HG03439 (cell line): ENCODE results near the gene TMC4.

Source experiments
- ATAC-seq: cut with Tn5 transposase; IDR thresholded peaks from one replicate; pipeline ENCODE4 v1.9.1; 2021; ENCODE audit warnings: mild to moderate bottlenecking, moderate library complexity; ENCODE audit not compliant: unreplicated experiment

Gene TMC4

DNA sequence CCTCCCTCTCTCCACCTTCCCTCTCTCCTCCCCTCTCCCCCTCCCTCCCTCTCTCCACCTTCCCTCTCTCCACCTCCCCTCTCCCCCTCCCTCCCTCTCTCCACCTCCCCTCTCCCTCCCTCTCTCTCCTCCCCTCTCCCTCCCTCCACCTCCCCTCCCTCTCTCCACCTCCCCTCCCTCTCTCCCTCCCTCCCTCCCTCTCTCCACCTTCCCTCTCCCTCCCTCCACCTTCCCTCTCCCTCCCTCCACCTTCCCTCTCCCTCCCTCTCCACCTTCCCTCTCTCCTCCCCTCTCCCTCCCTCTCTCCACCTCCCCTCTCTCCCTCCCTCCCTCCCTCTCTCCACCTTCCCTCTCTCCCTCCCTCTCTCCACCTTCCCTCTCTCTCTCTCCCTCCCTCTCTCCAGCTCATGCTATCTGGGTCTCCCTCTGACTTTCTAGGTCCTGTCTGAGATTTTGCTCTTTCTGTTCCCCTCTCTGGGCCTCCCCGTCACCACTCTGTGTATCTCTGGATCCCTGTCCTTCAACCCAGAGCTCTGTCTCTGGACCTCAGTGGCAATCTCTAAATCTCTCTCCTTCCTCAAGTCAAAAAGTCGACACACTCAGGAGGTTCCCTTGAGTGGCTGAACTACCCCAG lies 38.9 kb downstream of the TMC4 start:
- ATAC-seq, result no peak

DNA sequence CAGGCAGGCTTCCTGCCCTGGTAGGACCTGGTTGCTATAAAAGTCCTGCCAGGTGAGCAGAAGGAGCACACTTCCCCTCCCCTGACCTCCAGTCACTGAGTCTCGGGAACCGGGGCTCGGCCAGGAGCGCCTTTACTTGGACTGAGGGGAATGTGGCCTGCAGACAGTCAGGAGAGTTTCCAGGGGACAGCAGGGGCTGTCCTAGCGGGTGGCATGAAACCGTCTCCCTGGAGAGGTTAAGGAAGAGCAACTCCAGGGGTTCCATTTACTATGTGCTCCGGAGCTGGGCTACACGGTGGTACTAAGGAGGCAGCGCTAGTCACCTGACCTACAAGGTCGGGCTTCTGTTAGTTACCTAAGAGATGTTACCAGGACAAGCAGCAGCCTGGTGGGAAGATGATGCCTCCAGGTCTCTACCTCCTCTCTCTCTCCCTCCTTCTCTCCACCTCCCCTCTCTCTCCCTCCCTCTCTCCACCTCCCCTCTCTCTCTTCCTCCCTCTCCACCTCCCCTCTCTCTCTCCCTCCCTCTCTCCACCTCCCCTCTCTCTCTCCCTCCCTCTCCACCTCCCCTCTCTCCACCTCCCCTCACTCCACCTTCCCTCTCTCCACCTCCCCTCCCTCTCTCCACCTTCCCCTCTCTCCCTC lies 39.5 kb downstream of the TMC4 start:
- ATAC-seq, result no peak

DNA sequence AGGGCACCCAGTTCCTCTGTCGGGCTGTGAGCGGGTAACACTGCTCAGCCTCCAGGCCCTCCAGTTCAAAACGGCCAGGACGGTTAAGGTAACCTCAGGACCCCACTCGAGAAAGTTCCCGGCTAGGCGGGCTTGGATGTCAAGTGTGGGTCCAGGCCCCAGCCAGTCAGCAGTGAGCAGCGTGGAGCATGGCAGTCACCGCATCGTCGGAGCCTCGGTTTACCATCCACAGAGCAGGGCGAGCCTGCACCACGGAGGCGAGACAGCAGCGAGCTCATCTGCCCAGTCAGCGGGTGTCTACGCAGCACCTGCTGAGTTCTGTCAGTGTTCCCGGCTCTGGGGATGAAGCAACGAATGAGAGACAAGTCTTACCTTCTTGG lies 43.4 kb downstream of the TMC4 start:
- no peak for ATAC-seq

DNA sequence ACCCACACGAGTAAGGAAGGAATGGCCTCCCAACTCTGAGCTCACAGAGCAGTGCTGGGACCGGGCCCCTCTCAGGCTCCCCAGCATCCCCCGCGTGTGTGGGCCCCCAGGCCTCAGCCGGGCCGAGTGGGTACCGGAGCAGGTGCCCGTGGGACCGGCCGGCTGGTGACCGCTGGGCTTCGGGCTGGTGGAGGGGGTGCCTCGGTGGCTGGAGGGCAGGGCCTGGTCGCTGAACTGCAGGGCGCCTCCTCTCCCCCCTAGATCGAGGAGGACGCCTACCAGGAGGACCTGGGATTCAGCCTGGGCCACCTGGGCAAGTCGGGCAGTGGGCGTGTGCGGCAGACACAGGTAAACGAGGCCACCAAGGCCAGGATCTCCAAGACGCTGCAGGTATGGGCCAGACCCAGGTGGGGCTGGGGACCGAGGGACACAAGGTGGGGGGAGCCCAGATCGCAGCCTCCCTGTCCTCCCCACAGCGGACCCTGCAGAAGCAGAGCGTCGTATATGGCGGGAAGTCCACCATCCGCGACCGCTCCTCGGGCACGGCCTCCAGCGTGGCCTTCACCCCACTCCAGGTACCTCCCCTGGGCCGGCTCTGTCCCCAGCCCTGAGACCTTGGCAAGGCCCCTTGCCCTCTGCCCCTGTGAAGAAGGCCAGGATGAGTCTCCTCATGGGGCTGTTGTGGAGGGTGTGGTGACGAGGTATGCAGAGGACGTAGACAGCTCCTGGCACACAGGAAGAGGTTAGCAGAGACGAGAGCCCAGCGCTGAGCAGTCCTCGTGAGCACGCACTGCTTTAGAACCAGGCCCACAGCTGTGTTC lies 44.0 kb downstream of the TMC4 start:
- no peak for ATAC-seq

DNA sequence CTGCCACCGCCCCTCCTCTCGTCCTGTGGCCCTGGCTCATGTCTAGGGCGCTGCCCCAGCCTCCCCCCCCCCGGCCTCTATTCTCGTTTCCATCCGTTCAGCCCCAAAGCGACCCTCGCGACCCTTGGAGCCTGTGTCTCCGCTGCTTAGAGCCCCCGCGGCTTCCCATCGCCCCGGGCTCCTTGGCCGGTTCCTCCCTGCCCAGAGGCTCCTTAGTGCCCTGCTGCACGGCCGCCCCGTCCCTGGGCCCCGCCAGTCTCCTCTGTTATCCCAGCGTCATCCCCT lies 44.6 kb downstream of the TMC4 start:
- ATAC-seq, result no peak

DNA sequence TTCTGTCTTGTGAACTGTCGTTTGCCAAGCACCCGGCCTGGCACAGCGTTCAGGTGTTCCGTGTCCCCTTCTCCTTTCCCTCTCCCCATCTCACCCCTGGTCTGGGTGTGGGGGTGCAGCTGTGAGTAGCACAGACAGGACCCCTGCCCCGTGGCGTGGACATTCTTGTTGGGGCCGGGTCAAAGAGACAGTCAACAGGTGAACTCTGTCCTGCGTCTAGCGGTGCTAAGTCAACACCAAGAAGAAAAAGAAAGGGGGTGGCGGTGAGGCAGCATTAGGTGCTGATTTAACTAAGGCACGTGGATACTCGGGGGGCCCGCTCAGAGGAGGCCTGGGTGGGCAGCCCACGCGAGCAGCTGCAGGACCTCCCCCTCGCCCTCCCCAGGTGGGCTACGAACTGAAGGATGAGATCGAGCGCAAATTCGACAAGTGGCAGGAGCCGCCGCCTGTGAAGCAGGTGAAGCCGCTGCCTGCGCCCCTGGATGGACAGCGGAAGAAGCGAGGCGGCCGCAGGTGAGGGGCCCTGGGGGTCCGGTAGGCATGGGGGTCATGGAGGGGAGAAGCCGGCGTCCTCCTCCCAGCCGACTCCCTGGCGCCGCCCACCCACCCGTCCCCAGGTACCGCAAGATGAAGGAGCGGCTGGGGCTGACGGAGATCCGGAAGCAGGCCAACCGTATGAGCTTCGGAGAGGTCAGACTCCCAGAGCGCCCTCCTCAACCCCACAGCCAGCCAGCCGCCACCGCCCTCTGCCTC lies 45.1 kb downstream of the TMC4 start:
- ATAC-seq, result no peak

DNA sequence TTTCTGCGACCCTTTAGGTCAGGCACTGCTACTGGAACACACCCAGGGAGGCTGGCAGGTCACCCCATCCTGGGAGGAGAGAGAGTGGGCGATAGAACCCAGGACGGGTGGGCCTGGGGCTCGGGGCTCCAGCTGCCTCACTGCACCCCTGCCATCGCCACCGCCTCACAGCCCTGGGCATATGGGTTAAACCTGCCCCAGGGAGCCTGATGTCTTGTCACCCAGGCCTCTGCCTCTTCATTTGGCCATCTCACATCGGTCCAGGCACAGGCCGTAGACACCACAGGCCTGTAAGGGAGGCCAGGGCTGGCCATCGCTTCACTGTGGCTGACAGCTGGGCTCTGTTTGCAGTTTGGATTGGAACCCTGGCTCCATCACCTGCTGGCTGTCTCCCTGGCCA lies 47.2 kb downstream of the TMC4 start:
- ATAC-seq, result no peak

DNA sequence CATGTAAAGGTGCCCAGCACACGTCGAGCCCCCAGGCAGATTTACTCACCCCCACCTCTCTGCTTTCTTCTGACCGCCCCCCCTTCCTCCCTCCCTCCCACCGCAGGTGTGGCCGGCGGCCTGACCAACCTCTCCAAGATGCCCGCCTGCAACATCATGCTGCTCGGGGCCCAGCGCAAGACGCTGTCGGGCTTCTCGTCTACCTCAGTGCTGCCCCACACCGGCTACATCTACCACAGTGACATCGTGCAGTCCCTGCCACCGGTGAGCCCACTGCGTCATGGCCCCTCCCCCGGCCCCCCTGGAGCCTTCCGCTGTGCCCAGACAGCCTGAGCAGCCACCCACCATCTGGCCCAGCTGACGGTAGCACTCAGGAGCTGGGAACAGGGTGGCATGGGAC lies 48.6 kb downstream of the TMC4 start:
- ATAC-seq, result no peak

DNA sequence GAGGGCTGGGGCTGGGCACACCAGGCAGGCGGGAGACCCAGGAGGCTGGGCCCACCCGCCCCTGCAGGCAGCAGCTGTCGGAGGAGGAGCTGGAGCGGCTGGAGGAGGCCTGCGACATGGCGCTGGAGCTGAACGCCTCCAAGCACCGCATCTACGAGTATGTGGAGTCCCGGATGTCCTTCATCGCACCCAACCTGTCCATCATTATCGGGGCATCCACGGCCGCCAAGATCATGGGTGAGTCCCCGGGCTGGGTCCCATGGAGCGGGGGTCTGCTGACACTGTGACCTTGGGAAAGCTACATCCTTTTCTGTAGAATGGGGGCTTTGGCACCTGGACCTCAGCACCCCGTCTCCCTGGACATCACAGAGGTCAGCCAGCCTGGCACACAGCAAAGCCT lies 49.3 kb downstream of the TMC4 start:
- ATAC-seq, result no peak

DNA sequence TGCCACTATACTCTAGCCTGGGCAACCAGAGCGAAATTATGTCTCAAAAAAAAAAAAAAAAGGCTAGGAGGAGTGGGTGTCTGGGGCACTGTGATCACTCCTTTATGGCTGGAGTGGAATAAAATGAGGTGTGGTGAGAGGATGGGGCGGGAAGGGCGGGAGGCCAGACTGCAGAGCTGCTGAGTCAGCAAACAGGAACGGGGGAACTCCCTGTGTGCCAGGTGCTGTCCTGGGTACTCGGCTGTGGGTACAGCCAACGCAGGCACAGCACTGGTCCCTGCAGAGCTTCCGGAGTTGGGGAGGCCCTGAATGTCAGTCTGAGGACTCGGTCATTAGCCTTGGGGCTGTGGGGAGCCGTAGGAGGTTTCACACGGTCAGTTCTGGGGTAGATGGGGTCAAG lies 51.7 kb downstream of the TMC4 start:
- ATAC-seq, result no peak

DNA sequence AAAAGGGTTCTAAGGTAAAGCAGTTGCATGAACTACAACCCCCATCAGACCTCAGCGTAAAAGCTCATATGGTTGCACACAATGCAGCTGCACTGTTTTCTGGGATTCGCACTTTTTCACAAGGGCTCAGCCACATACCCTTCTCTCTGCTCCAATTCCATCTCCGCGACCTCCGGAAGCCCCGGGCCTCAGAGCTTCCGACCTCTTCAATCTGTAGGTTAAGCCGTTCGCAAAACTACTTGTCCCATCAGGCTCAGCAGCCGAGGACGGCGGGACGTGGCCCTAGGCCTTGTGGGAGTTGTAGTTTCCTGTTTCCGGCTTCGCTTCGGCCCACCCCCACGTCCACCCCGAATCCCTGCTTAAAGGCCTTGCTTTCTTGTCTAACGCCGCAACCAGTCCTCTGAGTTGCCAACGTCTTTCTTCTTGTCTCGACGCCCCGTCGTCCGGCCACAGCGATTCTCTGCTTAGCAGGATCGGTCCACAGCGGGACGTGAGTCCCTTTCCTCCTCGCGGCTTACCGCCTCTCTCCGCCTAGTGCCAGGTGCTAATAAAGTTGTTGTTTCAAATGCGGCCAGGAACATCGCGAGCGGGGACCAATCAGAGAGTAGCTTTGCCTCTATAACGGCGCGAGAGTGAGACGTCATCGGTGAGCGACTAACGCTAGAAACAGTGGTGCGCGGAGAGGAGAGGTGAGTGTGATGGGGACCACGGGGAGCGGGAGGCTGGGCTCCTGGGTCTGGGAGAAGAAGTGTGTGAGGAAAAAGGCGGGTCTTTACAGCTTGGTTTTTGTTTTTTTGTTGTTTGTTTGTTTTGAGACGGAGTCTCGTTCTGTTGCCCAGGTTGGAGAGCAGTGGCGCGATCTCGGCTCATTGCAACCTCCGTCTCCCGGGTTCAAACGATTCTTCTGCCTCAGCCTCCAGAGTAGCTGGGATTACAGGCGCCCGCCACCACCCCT lies 57.6 kb downstream of the TMC4 start, which contains the start of the genes PRPF31 and TFPT:
Gene PRPF31, plus strand, starts transcription at position 646 of the 955 bp plus-strand sequence. CDS start 2,525 bp downstream, outside the sequence.
Gene TFPT, minus strand, starts transcription at position 549 of the 955 bp plus-strand sequence. Its CDS starts 388 bp downstream, at position 161.
- ATAC-seq, result peak; percentile 79

DNA sequence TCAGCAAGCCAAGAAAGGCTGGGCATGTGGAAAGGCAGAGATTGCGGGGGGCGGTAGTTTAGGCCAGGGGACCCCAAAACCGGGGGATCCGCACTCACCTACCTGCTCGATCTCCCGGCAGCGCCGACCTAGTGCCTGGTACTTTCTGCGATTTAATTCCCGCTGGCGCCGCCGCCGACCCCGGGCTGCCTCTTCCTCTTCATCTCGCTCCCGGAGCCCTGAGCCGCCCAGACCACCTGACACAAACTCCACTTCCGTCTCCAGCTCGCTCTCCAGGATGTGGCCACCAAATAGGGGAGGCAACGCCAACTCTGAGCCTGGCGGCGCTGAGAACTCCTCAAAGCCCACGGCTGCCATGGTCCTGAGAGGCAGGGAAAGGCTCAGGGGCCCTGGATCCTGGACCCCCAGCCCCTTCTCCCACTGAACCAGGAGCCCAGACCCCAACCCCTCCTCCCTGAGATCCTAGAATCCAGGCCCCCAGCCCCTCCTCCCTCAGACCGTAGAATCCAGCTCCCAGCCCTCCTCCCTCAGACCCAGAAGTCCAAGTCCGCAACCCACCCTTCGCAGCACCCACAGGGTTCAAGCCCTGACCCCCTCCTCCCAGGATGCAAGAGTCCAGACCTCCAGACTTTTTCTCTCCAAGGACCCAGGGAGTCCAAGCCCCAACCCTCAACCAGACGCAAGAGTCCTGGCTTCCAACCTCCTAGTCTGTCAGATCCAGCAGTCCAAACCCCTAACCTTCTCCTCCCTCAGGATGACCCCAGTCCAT lies 58.4 kb downstream of the TMC4 start:
- ATAC-seq, result peak; percentile 3
